Skin epidermis (tissue), 12 donors: ENCODE results near the gene PLXNA3.

Experiments used
- H3K27ac ChIP-seq, 21 experiments: fragments of 200-600 bp; sonication (generic) in 11 of 21; one replicate each; pipeline ENCODE4 v1.5.0; 2020; ENCODE audit warnings: mild to moderate bottlenecking in 3 of 21, inconsistent platforms in 2 of 21, moderate library complexity in 2 of 21
- H3K4me3 ChIP-seq, 7 experiments: fragments of 200-600 bp; sonication (generic) in 2 of 7; one replicate each; pipeline ENCODE4 v1.5.0; 2020; ENCODE audit warnings: inconsistent platforms in 2 of 7, mild to moderate bottlenecking in 2 of 7, moderate library complexity in 1 of 7

The PLXNA3 gene

GRCh38 chrX:154449618-154450017 lies 8.5 kb upstream of the PLXNA3 start:
- Histone ChIP-seq H3K4me3 (no peak overlapping the region), H3K27ac (no peak overlapping the region)

- Histone ChIP-seq H3K27ac (no peak overlapping the region), H3K4me3 (no peak overlapping the region)
Measured at GRCh38 chrX:154450312-154450711, 7.8 kb upstream of the PLXNA3 start.

DNA sequence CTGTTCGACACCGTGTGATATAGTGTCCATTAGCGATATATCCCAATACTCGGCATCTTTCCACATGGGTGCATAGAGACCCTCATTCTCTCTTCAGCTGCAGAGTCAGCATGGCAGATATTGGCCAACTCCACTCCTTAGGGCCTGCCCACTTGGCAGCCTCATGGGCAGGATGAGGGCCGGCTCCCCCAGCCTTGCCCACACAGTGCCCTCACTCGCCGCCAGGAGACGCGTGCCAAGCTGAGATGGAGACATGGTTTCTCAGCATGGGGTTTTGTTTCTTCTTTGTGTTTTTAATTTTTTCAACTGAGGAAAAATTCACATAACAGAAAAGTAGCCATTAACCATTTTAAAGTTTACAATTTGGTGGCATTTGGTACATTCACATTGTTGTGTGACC lies 5.3 kb upstream of the PLXNA3 start:
- H3K27ac ChIP-seq: no peak overlapping the region
- H3K4me3 ChIP-seq: no peak overlapping the region

DNA sequence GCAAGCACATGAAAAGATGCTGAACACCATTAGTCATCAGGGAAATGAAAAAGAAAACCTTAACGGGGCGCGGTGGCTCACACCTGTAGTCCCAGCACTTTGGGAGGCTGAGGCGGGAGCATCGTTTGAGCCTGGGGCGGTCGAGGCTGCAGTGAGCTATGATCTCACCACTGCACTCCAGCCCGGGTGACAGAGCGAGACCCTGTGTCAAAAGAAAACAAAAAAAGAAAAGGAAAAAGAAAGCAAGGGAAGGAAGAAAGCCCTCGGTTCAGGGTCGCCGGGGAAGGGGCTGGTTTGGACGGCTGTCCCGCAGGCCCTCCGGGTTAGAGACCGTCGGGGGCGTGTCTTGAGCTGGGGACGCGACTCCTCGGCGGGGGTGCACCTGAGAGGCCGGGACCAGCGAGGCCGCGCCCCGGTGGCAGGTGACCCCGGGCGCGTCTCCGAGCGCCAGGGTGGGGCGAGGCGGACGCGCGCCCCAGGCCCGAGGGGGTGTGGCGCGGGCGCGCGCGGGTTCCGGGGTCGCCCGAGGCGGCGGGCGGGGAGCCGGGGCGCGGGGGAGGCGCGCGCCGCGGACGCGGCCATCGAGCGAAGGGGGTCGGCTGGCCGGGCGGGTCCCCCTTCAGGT lies 478 bp upstream of the PLXNA3 start:
- Histone ChIP-seq H3K4me3 (peak overlapping the region; percentile 23 to 59 (median 55)), H3K27ac (peak overlapping the region in 18 of 21 experiments; percentile 45 to 89 (median 76))

- H3K27ac ChIP-seq: peak overlapping the region in 17 of 21 experiments; percentile 10 to 89 (median 76)
- H3K4me3 ChIP-seq: peak overlapping the region; percentile 34 to 59 (median 55)
Measured at GRCh38 chrX:154458954-154459778, 1.1 kb downstream of the PLXNA3 start.

DNA sequence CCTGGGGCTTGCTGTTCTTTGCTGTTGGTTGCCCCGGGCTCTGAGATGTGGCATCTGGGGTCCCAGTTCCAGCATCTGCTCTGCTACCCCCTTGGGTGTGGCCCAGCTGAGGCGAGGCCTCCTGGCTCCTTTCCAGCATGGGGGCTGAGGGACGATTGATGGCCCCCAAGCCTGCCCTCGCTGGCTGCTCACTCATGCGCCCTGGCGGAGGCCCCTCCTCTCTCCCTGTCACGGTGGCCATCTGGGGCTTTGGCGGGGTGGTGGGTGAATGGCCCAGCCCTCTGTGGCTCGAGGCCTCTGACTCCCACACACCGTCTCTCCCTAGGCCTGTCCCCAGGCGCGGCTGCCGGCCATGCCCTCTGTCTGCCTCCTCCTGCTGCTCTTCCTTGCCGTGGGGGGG lies 1.8 kb downstream of the PLXNA3 start:
- H3K27ac ChIP-seq: peak overlapping the region in 1 of 21 experiments; percentile 77

DNA sequence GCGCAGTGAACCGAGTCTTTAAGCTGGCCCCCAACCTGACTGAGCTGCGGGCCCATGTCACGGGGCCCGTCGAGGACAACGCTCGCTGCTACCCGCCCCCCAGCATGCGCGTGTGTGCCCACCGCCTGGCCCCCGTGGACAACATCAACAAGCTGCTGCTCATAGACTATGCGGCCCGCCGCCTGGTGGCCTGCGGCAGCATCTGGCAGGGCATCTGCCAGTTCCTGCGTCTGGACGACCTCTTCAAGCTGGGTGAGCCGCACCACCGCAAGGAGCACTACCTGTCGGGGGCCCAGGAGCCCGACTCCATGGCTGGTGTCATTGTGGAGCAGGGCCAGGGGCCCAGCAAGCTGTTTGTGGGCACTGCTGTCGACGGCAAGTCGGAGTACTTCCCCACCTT lies 2.2 kb downstream of the PLXNA3 start:
- Histone ChIP-seq H3K27ac (no peak overlapping the region), H3K4me3 (peak overlapping the region in 2 of 7 experiments; percentile 9 to 55)

More for the DNA sequence above, 1.8 kb downstream of the PLXNA3 start:
- peak overlapping the region; percentile 0 to 59 (median 55) for H3K4me3 ChIP-seq

DNA sequence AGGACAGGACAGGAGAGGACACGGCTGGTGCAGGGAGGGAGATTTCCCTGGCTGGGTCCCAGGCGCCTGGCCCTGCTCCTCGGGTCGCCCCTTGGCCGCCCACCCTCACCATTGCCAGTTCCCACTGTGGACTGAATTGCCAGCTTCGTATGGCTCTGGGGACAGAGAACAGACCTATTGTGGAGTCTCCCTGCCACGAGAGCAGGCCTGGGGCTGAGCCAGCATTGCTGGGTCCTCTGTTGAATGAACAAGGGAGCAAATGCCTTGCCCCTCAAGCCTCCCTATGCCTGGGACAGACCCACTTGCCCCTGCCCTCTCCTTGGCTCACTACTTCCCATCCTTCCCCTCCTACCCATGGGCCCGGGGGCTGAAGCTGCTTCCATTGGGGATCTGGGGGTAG lies 4.3 kb downstream of the PLXNA3 start:
- H3K4me3 ChIP-seq: no peak overlapping the region
- no peak overlapping the region for H3K27ac ChIP-seq

- no peak overlapping the region for H3K4me3 ChIP-seq
- no peak overlapping the region for H3K27ac ChIP-seq
Measured at GRCh38 chrX:154463611-154464220, 5.6 kb downstream of the PLXNA3 start.

- no peak overlapping the region for H3K4me3 ChIP-seq
Measured at GRCh38 chrX:154464806-154465365, 6.8 kb downstream of the PLXNA3 start.

DNA sequence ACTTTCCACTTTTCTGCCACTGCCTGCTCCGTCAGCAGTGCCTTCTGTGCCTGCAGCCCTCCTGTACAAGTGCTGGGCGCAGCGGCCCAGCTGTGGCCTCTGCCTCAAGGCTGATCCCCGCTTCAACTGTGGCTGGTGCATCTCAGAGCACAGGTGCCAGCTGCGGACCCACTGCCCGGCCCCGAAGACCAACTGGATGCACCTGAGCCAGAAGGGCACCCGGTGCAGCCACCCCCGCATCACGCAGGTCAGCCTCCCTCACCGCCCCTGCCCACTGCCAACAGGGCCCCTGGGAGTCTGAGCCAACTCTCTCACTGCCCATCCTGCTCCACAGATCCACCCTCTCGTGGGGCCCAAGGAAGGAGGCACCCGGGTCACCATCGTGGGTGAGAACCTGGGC lies 7.5 kb downstream of the PLXNA3 start:
- H3K4me3 ChIP-seq: no peak overlapping the region
- no peak overlapping the region for H3K27ac ChIP-seq

More at GRCh38 chrX:154464806-154465365, 6.8 kb downstream of the PLXNA3 start:
- H3K27ac ChIP-seq: no peak overlapping the region

DNA sequence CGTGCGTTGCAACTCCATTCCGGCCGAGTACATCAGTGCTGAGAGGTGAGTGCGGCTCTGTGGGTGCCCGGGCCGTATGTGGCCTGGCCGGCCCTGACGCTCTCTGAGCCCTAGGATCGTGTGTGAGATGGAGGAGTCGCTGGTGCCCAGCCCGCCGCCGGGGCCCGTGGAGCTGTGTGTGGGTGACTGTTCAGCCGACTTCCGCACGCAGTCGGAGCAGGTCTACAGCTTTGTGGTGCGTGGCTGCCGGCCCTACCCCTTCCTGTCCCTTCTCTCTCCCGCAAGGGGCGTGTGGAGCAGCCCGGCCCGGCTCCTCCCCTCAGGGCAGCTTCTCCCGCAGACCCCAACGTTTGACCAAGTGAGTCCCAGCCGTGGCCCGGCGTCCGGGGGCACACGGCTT lies 8.0 kb downstream of the PLXNA3 start:
- Histone ChIP-seq H3K27ac (no peak overlapping the region), H3K4me3 (no peak overlapping the region)

GRCh38 chrX:154466907-154467306 lies 8.8 kb downstream of the PLXNA3 start:
- no peak overlapping the region for H3K4me3 ChIP-seq
- H3K27ac ChIP-seq: no peak overlapping the region

GRCh38 chrX:154467556-154467955 lies 9.5 kb downstream of the PLXNA3 start:
- Histone ChIP-seq H3K27ac (no peak overlapping the region), H3K4me3 (no peak overlapping the region)

DNA sequence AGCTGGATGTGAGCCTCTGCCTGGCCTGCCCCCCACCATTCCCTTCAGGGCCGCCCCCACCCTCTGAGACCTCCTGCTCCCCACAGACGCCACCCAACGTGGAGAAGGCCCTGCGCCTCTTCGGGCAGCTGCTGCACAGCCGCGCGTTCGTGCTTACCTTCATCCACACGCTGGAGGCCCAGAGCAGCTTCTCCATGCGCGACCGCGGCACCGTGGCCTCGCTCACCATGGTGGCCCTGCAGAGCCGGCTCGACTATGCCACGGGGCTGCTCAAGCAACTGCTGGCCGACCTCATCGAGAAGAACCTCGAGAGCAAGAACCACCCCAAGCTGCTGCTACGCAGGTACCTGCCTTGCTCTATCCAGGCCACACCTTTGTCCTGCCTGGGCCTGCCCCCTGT lies 10.1 kb downstream of the PLXNA3 start:
- H3K27ac ChIP-seq: no peak overlapping the region
- no peak overlapping the region for H3K4me3 ChIP-seq

DNA sequence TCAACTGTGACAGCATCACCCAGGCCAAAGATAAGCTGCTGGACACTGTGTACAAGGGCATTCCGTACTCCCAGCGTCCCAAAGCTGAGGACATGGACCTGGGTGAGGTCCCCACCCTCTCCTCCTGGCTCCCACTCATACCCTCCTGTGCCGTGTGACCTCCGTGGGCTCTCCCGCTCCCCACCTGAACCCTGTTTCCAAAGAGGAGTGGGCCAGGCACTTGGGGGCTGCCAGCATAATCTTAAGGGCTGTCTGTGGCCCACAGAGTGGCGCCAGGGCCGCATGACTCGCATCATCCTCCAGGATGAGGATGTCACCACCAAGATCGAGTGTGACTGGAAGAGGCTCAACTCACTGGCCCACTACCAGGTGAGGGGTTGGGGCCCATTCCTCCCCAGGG lies 11.0 kb downstream of the PLXNA3 start:
- H3K4me3 ChIP-seq: no peak overlapping the region
- H3K27ac ChIP-seq: no peak overlapping the region

GRCh38 chrX:154469880-154470279 lies 11.8 kb downstream of the PLXNA3 start:
- H3K27ac ChIP-seq: no peak overlapping the region

GRCh38 chrX:154470434-154470833 lies 12.4 kb downstream of the PLXNA3 start:
- H3K27ac ChIP-seq: no peak overlapping the region
- H3K4me3 ChIP-seq: no peak overlapping the region

More at GRCh38 chrX:154469880-154470279, 11.8 kb downstream of the PLXNA3 start:
- no peak overlapping the region for H3K4me3 ChIP-seq

DNA sequence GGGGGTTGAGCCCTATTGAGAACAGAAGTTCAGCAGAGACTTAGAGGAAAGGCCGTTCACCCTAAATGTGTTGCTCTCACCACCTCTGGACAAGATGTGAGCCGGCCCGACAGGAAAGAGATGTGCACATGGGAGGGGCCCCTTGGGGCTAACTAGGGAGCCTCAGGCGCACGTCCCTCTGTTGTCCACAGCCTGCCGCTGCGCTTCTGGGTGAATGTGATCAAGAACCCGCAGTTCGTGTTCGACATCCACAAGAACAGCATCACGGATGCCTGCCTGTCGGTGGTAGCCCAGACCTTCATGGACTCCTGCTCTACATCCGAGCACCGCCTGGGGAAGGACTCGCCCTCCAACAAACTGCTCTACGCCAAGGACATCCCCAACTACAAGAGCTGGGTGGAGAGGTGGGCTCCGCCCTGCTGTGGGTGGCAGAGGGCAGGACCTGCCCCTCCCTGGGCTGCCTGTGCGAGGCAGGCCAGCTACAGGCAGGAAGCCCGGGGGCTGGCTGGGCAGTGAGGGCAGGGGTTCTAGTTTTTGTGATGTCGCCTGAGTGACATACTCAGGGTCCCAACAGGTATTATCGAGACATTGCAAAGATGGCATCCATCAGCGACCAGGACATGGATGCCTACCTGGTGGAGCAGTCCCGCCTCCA lies 13.0 kb downstream of the PLXNA3 start:
- no peak overlapping the region for H3K27ac ChIP-seq
- H3K4me3 ChIP-seq: no peak overlapping the region
